HEK293 (cell line): ENCODE results near the gene SCGB1A1.
"Not testable (repeated sequence)": the region's sequence is repeated elsewhere in the genome, so short reads cannot be mapped to it uniquely, and the experiment has no call there.

ENCODE experiments used
- CTCF ChIA-PET: fragments of 350-600 bp; formaldehyde crosslinking; extraction: SDS; loops from one replicate; lab custom pipeline; 2021; ENCODE audit warnings: antibody characterized with exemption; lab: Yijun Ruan, JAX
- POLR2A ChIA-PET: fragments of 300-600 bp; formaldehyde crosslinking; extraction: SDS; loops from one replicate; lab custom pipeline; 2020; ENCODE audit warnings: antibody characterized with exemption, inconsistent platforms; lab: Yijun Ruan, JAX
- H3K27ac ChIP-seq: fragments of 200-500 bp; sonication (Bioruptor generic); 2 replicates; pipeline ENCODE4 v1.5.1; 2014; ENCODE audit warnings: low read depth, low read length, control low read depth, inconsistent platforms; ENCODE audit errors: extremely low read depth
- H3K36me3 ChIP-seq, 2 experiments: fragments of 200-500 bp in 1 of 2; sonication (Bioruptor generic) in 1 of 2; 1 replicate in 1 of 2; 2 replicates in 1 of 2; pipeline ENCODE4 v1.5.1; 2014 to 2017; ENCODE audit warnings: inconsistent platforms in 2 of 2, low read length in 2 of 2; ENCODE audit not compliant: control insufficient read depth in 2 of 2, insufficient read depth in 1 of 2
- H3K4me1 ChIP-seq: fragments of 200-500 bp; sonication (Bioruptor generic); 2 replicates; pipeline ENCODE4 v1.5.1; 2014; ENCODE audit warnings: mild to moderate bottlenecking, low read length, inconsistent platforms; ENCODE audit not compliant: control insufficient read depth, insufficient read depth
- H3K4me3 ChIP-seq: 2 replicates; pipeline ENCODE4 v1.5.1; 2011; ENCODE audit warnings: low read depth, mild to moderate bottlenecking, control low read depth, low read length, moderate library complexity
- H3K9me3 ChIP-seq: fragments of 200-500 bp; sonication (Bioruptor generic); 2 replicates; pipeline ENCODE4 v1.5.1; 2014; ENCODE audit warnings: low read depth, low read length, inconsistent platforms; ENCODE audit not compliant: control insufficient read depth, insufficient read depth
- GFI1B ChIP-seq: fragments of 450-650 bp; formaldehyde crosslinking; IDR thresholded peaks from 2 replicates; pipeline ENCODE4 v1.5.1; 2016; ENCODE audit warnings: missing biosample characterization, missing genetic modification characterization
- GLIS2 ChIP-seq: fragments of 450-650 bp; formaldehyde crosslinking; IDR thresholded peaks from 2 replicates; pipeline ENCODE4 v1.5.1; 2016; ENCODE audit warnings: missing biosample characterization, missing genetic modification characterization
- MEIS1 ChIP-seq: sonication (generic); formaldehyde crosslinking; IDR thresholded peaks from 2 replicates; pipeline ENCODE4 v1.8.1; 2022; ENCODE audit warnings: missing genetic modification reagents, mild to moderate bottlenecking, borderline replicate concordance
- OSR2 ChIP-seq: fragments of 450-650 bp; formaldehyde crosslinking; IDR thresholded peaks from 2 replicates; pipeline ENCODE4 v1.5.1; 2016; ENCODE audit warnings: missing biosample characterization, missing genetic modification characterization
- PATZ1 ChIP-seq: fragments of 450-650 bp; formaldehyde crosslinking; IDR thresholded peaks from 2 replicates; pipeline ENCODE4 v1.5.1; 2016; ENCODE audit warnings: missing biosample characterization, missing genetic modification characterization
- PRDM10 ChIP-seq: fragments of 450-650 bp; formaldehyde crosslinking; IDR thresholded peaks from 2 replicates; pipeline ENCODE4 v1.5.1; 2016; ENCODE audit warnings: missing biosample characterization, missing genetic modification characterization
- TRIM28 ChIP-seq: IDR thresholded peaks from 2 replicates; pipeline ENCODE4 v1.6.1; 2011; ENCODE audit warnings: low read length, control low read depth, borderline replicate concordance
- ZBTB20 ChIP-seq: fragments of 450-650 bp; formaldehyde crosslinking; IDR thresholded peaks from 2 replicates; pipeline ENCODE4 v1.5.1; 2016; ENCODE audit warnings: missing biosample characterization, missing genetic modification characterization
- ZEB2 ChIP-seq: fragments of 450-650 bp; formaldehyde crosslinking; IDR thresholded peaks from 2 replicates; pipeline ENCODE4 v1.5.1; 2016; ENCODE audit warnings: missing biosample characterization, missing genetic modification characterization
- ZNF132 ChIP-seq: fragments of 450-650 bp; formaldehyde crosslinking; IDR thresholded peaks from 2 replicates; pipeline ENCODE4 v1.5.1; 2017; ENCODE audit warnings: missing biosample characterization, missing genetic modification characterization, borderline replicate concordance
- ZNF155 ChIP-seq: fragments of 450-650 bp; formaldehyde crosslinking; IDR thresholded peaks from 2 replicates; pipeline ENCODE4 v1.5.1; 2016; ENCODE audit warnings: missing biosample characterization, missing genetic modification characterization
- ZNF184 ChIP-seq: fragments of 450-650 bp; IDR thresholded peaks from 2 replicates; pipeline ENCODE4 v1.5.1; 2018; ENCODE audit warnings: missing biosample characterization, mild to moderate bottlenecking, missing genetic modification characterization
- ZNF211 ChIP-seq: fragments of 450-650 bp; formaldehyde crosslinking; IDR thresholded peaks from 2 replicates; pipeline ENCODE4 v1.5.1; 2016; ENCODE audit warnings: low read depth, missing biosample characterization, missing genetic modification characterization
- ZNF585B ChIP-seq: fragments of 450-650 bp; formaldehyde crosslinking; IDR thresholded peaks from 2 replicates; pipeline ENCODE4 v1.5.1; 2016; ENCODE audit warnings: missing biosample characterization, missing genetic modification characterization

The SCGB1A1 gene

GRCh38 chr11:62449451-62449851 lies 30.6 kb downstream of the SCGB1A1 start:
- no peak overlapping the region for H3K27ac ChIP-seq
- no peaks in the 10 kb centered on the region; a peak in 1 of 3 replicates for H3K36me3 ChIP-seq
- H3K4me1 ChIP-seq = no peaks in the 10 kb centered on the region
- POLR2A ChIA-PET = no interaction called here
- H3K4me3 ChIP-seq = no peak overlapping the region
- no peaks in the 10 kb centered on the region for H3K9me3 ChIP-seq
- TF ChIP-seq ZNF184 (tag by site-specific recombination) (no peak), PRDM10 (tag by site-specific recombination) (peak; percentile 44; the same call in 1 of the 2 replicates)
- CTCF ChIA-PET = interaction anchor here (0.6 to 3.5 kb wide), 2 partner anchors 10 to 25 kb away, joined by 5 to 20 read pairs; no protein-coding TSS in a partner anchor

GRCh38 chr11:62449912-62450311 lies 31.1 kb downstream of the SCGB1A1 start:
- H3K9me3 ChIP-seq, H3K27ac ChIP-seq, H3K4me1 ChIP-seq, H3K36me3 ChIP-seq, H3K4me3 ChIP-seq, POLR2A ChIA-PET: not testable (repeated sequence)
- CTCF ChIA-PET = interaction anchor here (3.5 kb wide), 1 partner anchor 25 kb away, joined by 20 read pairs; no protein-coding TSS in a partner anchor

GRCh38 chr11:62450543-62451240 lies 31.9 kb downstream of the SCGB1A1 start:
- Histone ChIP-seq H3K36me3 (no peaks in the 10 kb centered on the region; a peak in 1 of 3 replicates), H3K27ac (no peak overlapping the region), H3K4me3 (no peak overlapping the region), H3K4me1 (no peaks in the 10 kb centered on the region), H3K9me3 (no peaks in the 10 kb centered on the region)
- ChIA-PET CTCF (interaction anchor here (3.5 kb wide), 1 partner anchor 26 kb away, joined by 20 read pairs; no protein-coding TSS in a partner anchor), POLR2A (interaction anchor here (0.6 to 1.2 kb wide), 3 partner anchors 18 to 990 kb away, joined by 3 to 4 read pairs (median 3); no protein-coding TSS in a partner anchor)
- TF ChIP-seq ZEB2 (tag by site-specific recombination) = no peak
- TF ChIP-seq TRIM28 = no peak

- no peaks in the 10 kb centered on the region for H3K36me3 ChIP-seq
- TF ChIP-seq PATZ1 (no peak), ZNF132 (tag by site-specific recombination) (no peak), ZBTB20 (tag by site-specific recombination) (no peak), ZNF211 (tag by site-specific recombination) (no peak), ZNF155 (tag by site-specific recombination) (no peak), GFI1B (tag by site-specific recombination) (no peak), GLIS2 (tag by site-specific recombination) (no peak), OSR2 (tag by site-specific recombination) (no peak), MEIS1 (CRISPR knock-in tag) (no peak), ZNF585B (tag by site-specific recombination) (no peak)
- H3K9me3 ChIP-seq = no peaks in the 10 kb centered on the region
- H3K27ac ChIP-seq = no peak overlapping the region
- no peaks in the 10 kb centered on the region for H3K4me1 ChIP-seq
- ChIA-PET CTCF (interaction anchor here (3.5 kb wide), 1 partner anchor 27 kb away, joined by 20 read pairs; no protein-coding TSS in a partner anchor), POLR2A (interaction anchor here (0.6 to 1.2 kb wide), 3 partner anchors 18 to 991 kb away, joined by 3 to 4 read pairs (median 3); no protein-coding TSS in a partner anchor)
- no peak overlapping the region for H3K4me3 ChIP-seq
Observed at GRCh38 chr11:62451241-62451621, 32.4 kb downstream of the SCGB1A1 start.
